ENCODE results near the gene PCIF1.

GRCh38 chr20:45893831-45894230 is 40.7 kb upstream of the PCIF1 start:
- TF ChIP-seq, protein P1, sequence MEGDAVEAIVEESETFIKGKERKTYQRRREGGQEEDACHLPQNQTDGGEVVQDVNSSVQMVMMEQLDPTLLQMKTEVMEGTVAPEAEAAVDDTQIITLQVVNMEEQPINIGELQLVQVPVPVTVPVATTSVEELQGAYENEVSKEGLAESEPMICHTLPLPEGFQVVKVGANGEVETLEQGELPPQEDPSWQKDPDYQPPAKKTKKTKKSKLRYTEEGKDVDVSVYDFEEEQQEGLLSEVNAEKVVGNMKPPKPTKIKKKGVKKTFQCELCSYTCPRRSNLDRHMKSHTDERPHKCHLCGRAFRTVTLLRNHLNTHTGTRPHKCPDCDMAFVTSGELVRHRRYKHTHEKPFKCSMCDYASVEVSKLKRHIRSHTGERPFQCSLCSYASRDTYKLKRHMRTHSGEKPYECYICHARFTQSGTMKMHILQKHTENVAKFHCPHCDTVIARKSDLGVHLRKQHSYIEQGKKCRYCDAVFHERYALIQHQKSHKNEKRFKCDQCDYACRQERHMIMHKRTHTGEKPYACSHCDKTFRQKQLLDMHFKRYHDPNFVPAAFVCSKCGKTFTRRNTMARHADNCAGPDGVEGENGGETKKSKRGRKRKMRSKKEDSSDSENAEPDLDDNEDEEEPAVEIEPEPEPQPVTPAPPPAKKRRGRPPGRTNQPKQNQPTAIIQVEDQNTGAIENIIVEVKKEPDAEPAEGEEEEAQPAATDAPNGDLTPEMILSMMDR (conservative IDR thresholded peaks at IDR 0.05 in 1 of 2, IDR thresholded peaks at IDR 0.05 in 1 of 2; ENCODE audit: extremely low read depth in 1 of 2, insufficient read depth in 1 of 2, low read depth in 1 of 2, low read length in 2 of 2), result no peak
- TF ChIP-seq EZH2 (IDR thresholded peaks at IDR 0.05; ENCODE audit: borderline replicate concordance, low read length), result no peak

All from mammary epithelial cell (primary cell).